HG02588 (cell line): ENCODE measurements around the gene HAUS3.
"Not testable (repeated sequence)": the region's sequence is repeated elsewhere in the genome, so short reads cannot be mapped to it uniquely, and the experiment has no call there.

Experiments used
- ATAC-seq: cut with Tn5 transposase; IDR thresholded peaks from one replicate; pipeline ENCODE4 v1.9.1; 2021; ENCODE audit warnings: mild to moderate bottlenecking, moderate library complexity; ENCODE audit not compliant: unreplicated experiment

Gene HAUS3

GRCh38 chr4:2222838-2223237 lies 19.1 kb downstream of the HAUS3 start:
- no peak for ATAC-seq

DNA sequence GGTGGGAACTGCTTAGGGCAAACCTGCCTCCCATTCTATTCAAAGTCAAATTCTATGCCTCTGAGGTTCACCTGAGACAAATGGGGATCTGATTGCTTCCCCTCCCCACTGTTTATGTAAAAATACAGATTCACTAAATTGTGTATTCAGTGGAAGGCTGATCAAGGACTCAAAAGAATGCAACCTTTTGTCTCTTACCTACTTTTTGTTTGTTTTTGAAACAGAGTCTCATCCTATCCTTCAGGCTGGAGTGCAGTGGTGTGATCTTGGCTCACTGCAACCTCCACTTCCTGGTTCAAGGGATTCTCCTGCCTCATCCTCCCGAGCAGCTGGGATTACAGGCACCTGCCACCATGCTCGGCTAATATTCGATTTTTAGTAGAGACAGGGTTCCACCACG lies 20.5 kb downstream of the HAUS3 start:
- ATAC-seq = not testable (repeated sequence)

DNA sequence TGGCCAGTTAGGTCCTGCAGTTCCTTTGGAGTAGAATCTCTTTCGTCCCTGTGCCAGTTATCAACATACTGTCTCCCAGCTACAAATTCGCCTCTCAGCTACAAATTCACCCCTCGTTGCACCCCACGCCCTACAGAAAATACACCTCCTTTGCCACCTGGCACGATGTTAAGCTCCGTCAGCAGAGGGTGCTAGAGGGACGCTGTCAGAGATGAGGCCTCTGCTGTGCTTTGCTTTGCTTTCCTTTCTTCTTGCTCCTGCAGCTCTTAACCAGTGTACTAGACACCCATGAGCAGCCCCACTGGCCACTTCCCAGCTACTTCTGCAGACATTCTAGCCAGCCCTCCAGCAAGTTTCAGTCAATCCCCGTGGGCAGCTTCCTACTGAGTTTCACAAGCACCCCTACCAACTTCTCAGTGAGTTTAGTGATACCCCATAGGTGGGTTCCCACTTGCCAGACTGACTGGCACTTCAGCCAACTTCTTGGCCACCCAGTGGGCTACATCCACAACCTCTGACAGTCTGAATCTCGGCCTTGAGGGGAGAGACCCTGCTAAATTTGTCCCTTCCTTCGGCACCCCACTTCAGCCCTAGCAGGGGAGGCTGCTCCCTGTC lies 21.8 kb downstream of the HAUS3 start:
- ATAC-seq = no peak

- ATAC-seq = no peak
These were observed 22.6 kb downstream of the HAUS3 start for GRCh38 chr4:2219233-2219760.

GRCh38 chr4:2218436-2218835 lies 23.5 kb downstream of the HAUS3 start:
- ATAC-seq = no peak

DNA sequence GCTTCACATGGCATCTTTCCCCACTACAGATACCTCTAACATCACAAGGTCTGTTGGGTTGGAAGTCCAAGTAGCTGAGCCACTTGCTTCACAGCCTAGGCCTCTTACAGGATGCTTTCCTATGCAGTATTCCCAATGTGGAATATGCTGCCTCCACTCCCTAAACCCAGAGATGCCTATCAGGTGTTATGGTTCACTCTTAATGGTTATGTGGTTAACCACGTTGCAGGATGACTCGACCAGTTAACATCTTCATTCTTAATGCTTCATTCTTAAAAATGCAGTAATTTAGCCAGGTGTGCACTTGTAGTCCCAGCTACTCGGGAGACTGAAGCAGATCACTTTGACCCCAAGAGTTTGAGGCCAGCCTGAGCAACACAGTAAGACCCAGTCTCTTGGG lies 24.2 kb downstream of the HAUS3 start:
- ATAC-seq = no peak

- no peak for ATAC-seq
These were observed 29.1 kb downstream of the HAUS3 start for GRCh38 chr4:2212831-2213230.

- ATAC-seq = not testable (repeated sequence)
These were observed 39.1 kb downstream of the HAUS3 start for GRCh38 chr4:2202789-2203188.

- no peak for ATAC-seq
These were observed 47.4 kb downstream of the HAUS3 start for GRCh38 chr4:2194496-2194895.

DNA sequence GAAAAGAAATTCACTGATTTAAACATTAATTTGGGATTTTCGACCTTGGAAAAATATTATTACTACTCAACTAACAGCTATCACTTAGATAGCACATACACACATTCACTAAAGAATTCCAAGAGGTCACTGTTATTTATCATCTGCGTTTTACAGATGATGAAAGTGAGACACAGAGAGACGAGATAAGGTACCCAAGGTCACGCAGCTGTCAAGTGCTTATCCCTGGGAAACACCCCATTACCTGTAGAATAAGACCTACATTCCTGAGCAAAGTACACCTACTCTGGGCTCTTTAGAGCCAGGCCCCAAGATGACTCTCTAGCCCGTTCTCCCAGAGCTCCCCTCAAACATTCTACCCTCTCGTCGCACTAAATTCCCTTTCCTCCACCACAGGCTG lies 48.6 kb downstream of the HAUS3 start:
- no peak for ATAC-seq

GRCh38 chr4:2186865-2187172 lies 55.1 kb downstream of the HAUS3 start:
- no peak for ATAC-seq

- no peak for ATAC-seq
These were observed 55.6 kb downstream of the HAUS3 start for GRCh38 chr4:2186133-2186864.

GRCh38 chr4:2183394-2183793 lies 58.5 kb downstream of the HAUS3 start:
- no peak for ATAC-seq

DNA sequence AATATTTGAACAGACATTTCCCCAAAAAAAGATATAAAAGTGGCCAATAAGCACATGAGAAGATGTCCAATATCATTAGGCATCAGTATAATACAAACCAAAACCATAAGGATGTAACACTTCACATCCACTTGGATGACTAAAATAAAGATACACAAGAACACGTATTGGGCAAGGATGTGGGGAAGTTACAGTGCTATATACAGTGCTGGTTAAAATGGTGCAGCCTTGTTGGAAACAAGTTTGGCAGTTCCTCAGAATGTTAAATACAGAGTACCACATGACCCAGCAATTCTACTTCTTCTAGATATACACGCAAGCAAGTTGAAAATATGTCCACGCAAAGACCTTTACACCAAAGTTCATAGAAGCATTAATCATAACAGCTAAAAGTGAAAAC lies 58.9 kb downstream of the HAUS3 start:
- no peak for ATAC-seq

DNA sequence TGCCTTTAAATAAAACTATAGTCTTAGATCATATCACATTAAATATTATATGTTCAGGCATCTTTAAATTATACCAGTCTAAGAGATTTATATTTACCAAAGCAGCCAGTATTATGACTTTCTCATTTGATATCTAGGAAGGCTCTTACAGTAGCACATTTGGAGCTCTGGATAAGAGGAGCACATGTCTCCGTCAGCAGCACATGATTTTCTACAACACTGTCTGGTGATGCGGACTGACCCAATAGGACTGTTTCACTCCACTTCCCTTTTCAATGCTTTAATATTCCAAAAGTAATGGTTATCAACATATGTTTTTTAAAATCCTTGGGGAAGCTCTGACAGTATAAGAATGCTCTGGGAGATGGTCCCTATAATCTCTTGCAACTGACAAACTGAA lies 61.5 kb downstream of the HAUS3 start:
- no peak for ATAC-seq

- ATAC-seq = no peak
These were observed 62.2 kb downstream of the HAUS3 start for GRCh38 chr4:2179717-2180116.

DNA sequence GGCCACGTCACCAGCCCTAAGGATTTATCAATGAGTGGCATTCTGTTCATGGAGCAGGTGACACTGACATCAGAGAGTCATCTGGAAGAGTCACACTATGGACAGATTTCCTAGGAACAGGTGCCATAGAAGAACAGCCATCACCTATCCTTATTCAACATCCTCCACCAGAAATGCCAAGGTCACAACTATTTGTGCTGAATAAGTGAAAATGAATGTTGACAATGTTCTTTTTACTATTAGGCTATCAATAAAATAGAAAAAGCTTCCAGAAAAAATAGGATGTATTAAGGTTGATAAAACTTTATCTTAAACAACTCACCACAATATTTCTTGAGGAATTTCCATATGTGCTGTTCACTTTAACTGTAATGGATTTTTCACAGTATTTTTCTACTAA lies 62.9 kb downstream of the HAUS3 start:
- no peak for ATAC-seq
